Measurements from ENCODE around the gene USP13.

Gene USP13

GRCh38 chr3:179806177-179806576 lies 153.3 kb downstream of the USP13 start:
- DNase-seq = no peak

- DNase-seq = no peak
Observed at GRCh38 chr3:179807588-179807987, 154.7 kb downstream of the USP13 start.

DNA sequence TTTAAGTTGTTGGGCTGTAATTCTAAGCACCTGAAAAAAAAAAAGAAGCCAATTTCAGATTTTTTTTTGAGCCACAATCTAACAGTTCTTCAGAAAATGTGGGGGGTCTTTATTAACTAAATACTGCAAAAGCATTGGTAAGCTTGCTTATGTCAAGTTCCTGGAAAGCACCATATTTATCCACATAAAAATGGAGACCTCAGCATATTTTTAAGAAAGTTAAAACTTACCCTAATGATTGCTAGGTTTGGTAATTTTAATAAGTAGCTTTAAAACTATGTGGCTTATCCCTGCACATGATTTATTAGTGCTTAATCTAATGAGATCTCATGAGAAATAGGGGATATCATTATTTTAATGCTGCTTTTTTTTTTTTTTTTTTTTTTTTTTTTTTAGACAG lies 156.8 kb downstream of the USP13 start:
- no peak for DNase-seq

DNA sequence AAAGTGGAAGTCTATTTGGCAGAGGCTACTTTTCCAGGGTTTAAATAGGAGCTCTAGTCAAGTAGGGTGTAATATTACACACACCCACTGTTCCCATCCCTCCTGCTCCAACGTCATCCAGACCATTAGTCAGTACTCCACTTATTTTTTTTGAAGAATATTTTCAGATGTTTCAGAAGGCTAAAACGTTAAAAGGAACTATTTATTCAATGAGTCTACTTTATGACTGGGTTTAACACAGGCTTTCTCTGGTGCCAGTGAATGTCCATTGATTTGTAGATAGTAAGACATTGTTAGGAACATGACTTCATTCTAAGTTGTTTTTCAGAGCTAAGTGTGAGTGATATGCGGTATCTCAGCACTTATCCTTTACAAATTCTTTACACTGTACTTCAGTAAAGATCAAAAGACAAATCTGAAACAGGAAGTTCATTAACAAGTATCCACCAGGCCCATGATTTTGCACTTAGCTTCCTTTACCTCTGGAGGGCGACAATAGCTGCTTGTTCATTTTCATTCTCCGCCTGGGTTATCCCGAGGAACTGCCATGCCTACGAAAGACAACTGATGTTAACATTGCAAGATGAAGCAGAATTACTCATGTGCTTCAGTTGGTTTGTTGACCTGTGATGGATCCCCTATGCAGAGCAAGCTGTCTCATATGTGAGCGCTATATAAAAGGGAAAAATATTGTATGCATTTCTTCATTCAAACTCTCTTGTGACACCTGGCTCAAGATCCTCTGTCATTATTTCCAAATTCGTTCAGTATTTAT lies 158.7 kb downstream of the USP13 start:
- DNase-seq = no peak

DNA sequence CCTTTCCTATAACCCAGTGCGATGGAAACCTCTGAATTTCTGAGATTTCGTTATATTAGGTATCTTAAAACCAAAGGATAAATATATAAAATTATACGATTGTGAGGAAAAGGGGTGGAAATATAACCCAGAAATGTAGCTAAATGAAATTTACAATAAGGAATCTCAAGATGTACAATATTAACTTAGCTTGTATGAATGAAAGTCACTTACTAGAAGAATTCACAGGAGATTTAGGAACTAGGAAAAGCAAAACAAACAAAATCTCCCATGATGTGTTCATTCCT lies 159.2 kb downstream of the USP13 start:
- DNase-seq = no peak

DNA sequence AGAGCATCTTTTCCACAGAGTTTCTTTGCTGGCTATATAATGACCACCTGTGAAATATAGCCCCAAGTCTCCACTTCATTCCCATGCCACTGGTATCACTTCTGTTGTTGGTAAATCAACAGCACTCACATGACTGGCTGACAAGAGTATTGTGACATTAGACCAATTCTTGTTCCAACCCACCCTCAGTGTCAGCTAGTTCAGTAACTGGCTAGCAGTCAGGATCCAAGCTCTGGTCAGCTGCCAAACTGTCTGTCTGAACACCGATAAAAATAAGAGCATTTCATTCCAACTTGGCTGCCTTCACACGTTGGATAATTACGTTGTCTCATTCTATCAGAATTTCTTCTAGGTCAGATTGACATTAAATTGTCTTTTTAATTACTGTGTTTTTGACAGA lies 166.5 kb downstream of the USP13 start:
- DNase-seq = no peak

GRCh38 chr3:179822296-179822695 lies 169.5 kb downstream of the USP13 start:
- DNase-seq = no peak

- DNase-seq = no peak
Observed at GRCh38 chr3:179825527-179826246, 172.8 kb downstream of the USP13 start.

GRCh38 chr3:179826247-179826637 lies 173.4 kb downstream of the USP13 start:
- no peak for DNase-seq

DNA sequence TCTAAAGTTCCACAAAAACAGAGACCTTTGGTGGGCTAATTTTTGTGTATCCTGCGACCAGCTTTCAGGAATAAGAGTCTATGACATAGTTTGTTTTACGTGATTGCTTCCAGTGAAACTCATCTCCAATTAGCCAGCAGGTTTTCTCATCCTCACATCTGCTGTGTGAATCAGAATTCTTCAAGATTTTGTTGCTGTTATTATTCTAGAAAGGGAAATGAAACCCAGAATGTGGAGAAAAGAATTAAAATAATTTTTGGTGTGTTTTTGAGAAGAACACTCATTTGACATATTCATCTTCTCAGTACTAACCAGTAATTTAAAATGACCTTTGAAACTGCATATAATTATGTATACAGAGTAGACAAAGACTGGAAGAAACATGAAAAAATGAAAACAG lies 175.9 kb downstream of the USP13 start:
- no peak for DNase-seq

DNA sequence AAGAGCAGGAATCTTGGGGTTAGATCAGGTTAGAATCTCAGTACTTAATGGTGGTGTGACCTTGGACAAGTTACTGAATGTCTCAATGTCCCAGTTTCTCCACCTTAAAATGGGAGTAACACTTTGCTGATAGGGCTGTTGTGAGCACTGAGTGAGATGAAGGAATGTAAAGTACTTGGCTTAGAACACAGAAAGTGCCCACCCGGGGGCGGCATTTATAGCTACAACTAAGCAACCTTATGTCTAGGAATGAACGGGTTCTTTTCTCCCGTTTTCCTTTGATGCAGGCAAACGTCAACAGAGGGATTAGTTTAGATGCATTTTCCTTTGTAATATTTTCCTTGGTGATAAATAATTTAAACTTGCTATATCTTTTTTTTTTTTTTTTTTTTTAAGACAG lies 176.6 kb downstream of the USP13 start:
- no peak for DNase-seq

DNA sequence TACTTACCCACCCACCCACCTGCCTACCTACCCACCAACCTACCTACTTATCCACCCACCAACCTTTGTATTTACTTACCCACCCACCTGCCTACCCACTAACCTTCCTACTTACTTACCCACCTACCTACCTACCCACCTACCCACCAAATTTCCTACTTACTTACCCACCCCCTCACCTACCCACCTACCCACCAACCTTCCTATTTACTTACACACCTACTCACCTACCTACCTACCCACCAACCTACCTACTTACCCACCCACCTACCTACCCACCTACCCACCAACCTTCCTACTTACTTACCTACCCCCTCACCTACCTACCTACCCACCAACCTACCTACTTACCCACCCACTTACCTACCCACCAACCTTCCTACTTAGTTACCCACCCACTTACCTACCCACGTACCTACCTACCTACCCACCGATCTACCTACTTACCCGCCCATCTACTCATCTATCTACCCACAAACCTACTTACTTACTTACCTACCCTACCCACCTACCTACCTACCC lies 179.6 kb downstream of the USP13 start:
- no peak for DNase-seq

GRCh38 chr3:179833294-179833693 lies 180.5 kb downstream of the USP13 start:
- no peak for DNase-seq

- DNase-seq = no peak
Observed at GRCh38 chr3:179837374-179837773, 184.5 kb downstream of the USP13 start.

Measured in activated naive CD4-positive, alpha-beta T cell (primary cell).